ENCODE data around the gene BPIFB3. TPM values are rescaled to one million over a fixed set of nuclear protein-coding genes. Genes with fewer than 3 reads are reported as not detected.

Gene BPIFB3
- polyA plus RNA-seq, 1 donor from 2014 or later = not detected

- Histone ChIP-seq H3K27ac (ENCODE audit: low read length) (no peak overlapping the region), H3K9me3 (ENCODE audit: low read length) (no peaks in the 10 kb centered on the region), H3F3A (ENCODE audit: insufficient read depth, low read length, poor library complexity, severe bottlenecking) (no peaks in the 10 kb centered on the region), H3K9ac (ENCODE audit: low read length) (no peak overlapping the region), H3K79me2 (replicated peaks; ENCODE audit: insufficient read depth, low read length) (no peaks in the 10 kb centered on the region), H2AFZ (ENCODE audit: low read depth, low read length) (no peak overlapping the region), H3K27me3 (ENCODE audit: insufficient read depth, low read depth, low read length) (no peaks in the 10 kb centered on the region), H3K36me3 (ENCODE audit: insufficient read depth, low read length) (no peaks in the 10 kb centered on the region), H4K20me1 (ENCODE audit: insufficient read depth) (no peaks in the 10 kb centered on the region), H3K4me2 (ENCODE audit: low read length) (no peak overlapping the region), H3K4me3 (ENCODE audit: low read length) (no peak overlapping the region), H3K9me2 (ENCODE audit: insufficient read depth, low read length) (no peaks in the 10 kb centered on the region)
- TF ChIP-seq REST (IDR thresholded peaks at IDR 0.05; ENCODE audit: borderline replicate concordance) (no peak), SMC3 (conservative IDR thresholded peaks at IDR 0.05; ENCODE audit: poor library complexity) (no peak), RAD21 (conservative IDR thresholded peaks at IDR 0.05) (no peak), POLR2AphosphoS5 (IDR thresholded peaks at IDR 0.05) (no peak), CTCF (IDR thresholded peaks at IDR 0.05; ENCODE audit: poor library complexity, severe bottlenecking) (no peak), EZH2 (IDR thresholded peaks at IDR 0.05; ENCODE audit: borderline replicate concordance, insufficient read depth, low read length, poor library complexity, severe bottlenecking) (no peak), EP300 (conservative IDR thresholded peaks at IDR 0.05; ENCODE audit: poor library complexity, severe bottlenecking) (no peak), TAF1 (IDR thresholded peaks at IDR 0.05; ENCODE audit: low read depth) (no peak), MXI1 (conservative IDR thresholded peaks at IDR 0.05; ENCODE audit: poor library complexity, severe bottlenecking) (no peak)
These were observed 21.1 kb upstream of the BPIFB3 start for GRCh38 chr20:33032555-33032954.

- Histone ChIP-seq H3K9me2 (ENCODE audit: insufficient read depth, low read length) (no peaks in the 10 kb centered on the region), H3K36me3 (ENCODE audit: insufficient read depth, low read length) (no peaks in the 10 kb centered on the region), H3K9me3 (ENCODE audit: low read length) (no peaks in the 10 kb centered on the region), H3K79me2 (replicated peaks; ENCODE audit: insufficient read depth, low read length) (no peaks in the 10 kb centered on the region), H3K4me2 (ENCODE audit: low read length) (no peak overlapping the region), H3K27me3 (ENCODE audit: insufficient read depth, low read depth, low read length) (no peaks in the 10 kb centered on the region), H4K20me1 (ENCODE audit: insufficient read depth) (no peaks in the 10 kb centered on the region), H3K27ac (ENCODE audit: low read length) (no peak overlapping the region), H3K4me3 (ENCODE audit: low read length) (no peak overlapping the region), H3K9ac (ENCODE audit: low read length) (no peak overlapping the region), H3F3A (ENCODE audit: insufficient read depth, low read length, poor library complexity, severe bottlenecking) (no peaks in the 10 kb centered on the region), H2AFZ (ENCODE audit: low read depth, low read length) (no peak overlapping the region)
- no peak for TF ChIP-seq RAD21 (conservative IDR thresholded peaks at IDR 0.05)
- TF ChIP-seq POLR2AphosphoS5 (IDR thresholded peaks at IDR 0.05) = no peak
- TF ChIP-seq MXI1 (conservative IDR thresholded peaks at IDR 0.05; ENCODE audit: poor library complexity, severe bottlenecking) = no peak
- no peak for TF ChIP-seq TAF1 (IDR thresholded peaks at IDR 0.05; ENCODE audit: low read depth)
- TF ChIP-seq CTCF (IDR thresholded peaks at IDR 0.05; ENCODE audit: poor library complexity, severe bottlenecking) = no peak
- no peak for TF ChIP-seq SMC3 (conservative IDR thresholded peaks at IDR 0.05; ENCODE audit: poor library complexity)
- no peak for TF ChIP-seq REST (IDR thresholded peaks at IDR 0.05; ENCODE audit: borderline replicate concordance)
- no peak for TF ChIP-seq EZH2 (IDR thresholded peaks at IDR 0.05; ENCODE audit: borderline replicate concordance, insufficient read depth, low read length, poor library complexity, severe bottlenecking)
- no peak for TF ChIP-seq EP300 (conservative IDR thresholded peaks at IDR 0.05; ENCODE audit: poor library complexity, severe bottlenecking)
These were observed 20.3 kb upstream of the BPIFB3 start for GRCh38 chr20:33033381-33033780.

Measured in neural cell (in vitro differentiated cells).